HG03159 (cell line): ENCODE data around the gene GLT6D1.

ENCODE experiments used
- ATAC-seq: cut with Tn5 transposase; IDR thresholded peaks from one replicate; pipeline ENCODE4 v1.9.1; 2021; ENCODE audit warnings: mild to moderate bottlenecking, moderate library complexity; ENCODE audit not compliant: unreplicated experiment

Gene GLT6D1

DNA sequence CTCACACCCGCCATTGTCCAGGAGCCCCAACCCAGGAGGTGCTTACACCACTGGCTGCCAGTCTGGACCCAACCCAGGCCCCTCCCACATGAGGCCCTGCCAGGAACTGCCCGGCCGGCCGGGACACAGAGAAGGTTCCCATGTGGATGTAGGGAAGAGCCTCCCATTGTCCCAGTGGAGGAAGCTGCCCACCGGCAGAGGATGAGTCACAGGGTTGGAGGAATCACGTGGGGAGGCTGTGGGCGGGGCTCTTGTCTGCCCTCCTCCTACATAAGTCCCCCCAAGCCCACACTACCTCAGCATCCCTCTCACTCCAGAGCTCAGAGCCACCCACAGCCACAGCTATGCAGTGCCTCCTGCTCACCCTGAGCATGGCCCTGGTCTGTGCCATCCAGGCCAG is 51.7 kb downstream of the GLT6D1 start:
- no peak for ATAC-seq

DNA sequence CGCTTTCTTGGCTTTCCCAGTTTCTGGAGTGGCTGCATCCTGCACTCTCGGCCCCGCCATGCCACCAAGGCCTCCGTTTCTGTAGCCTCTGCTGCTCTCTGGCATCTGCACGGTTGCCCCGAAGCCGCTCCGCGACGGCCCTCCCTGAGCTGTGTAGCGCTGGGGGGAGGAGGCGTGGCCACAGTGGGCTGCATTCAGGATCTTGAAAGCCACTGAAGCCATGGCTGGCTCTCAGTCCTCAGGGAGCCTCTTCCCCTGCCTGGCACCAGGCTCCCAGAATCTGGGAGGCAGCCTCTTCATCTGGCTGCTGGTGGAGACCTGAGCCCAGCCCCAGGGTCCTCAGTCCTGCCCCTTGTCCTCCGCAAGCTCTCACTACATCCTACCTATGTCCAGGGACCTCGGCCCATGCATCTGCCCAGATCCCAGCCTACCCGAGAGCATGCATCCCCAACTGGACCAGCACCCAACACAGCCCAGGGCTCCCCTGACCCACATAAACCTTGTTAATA is 52.7 kb downstream of the GLT6D1 start:
- no peak for ATAC-seq

- ATAC-seq, result no peak
Measured at GRCh38 chr9:135584934-135585333, 54.4 kb downstream of the GLT6D1 start.

GRCh38 chr9:135584371-135584770 is 55.0 kb downstream of the GLT6D1 start:
- ATAC-seq, result no peak

DNA sequence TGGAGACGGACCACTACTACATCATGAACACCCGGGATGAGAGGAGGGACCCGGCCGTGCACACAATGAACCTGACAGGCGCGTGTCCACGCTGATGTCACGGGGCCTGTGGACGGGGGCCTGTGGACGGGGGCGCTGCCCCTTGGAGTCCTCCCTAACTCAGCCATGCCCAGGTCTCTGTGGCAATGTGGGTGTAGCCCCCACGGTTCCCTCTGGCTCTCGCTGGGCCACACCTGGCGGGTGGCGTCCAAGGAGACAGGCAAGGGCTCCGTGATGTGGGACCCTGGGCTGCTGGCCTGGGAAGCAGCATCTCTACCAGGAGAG is 55.7 kb downstream of the GLT6D1 start:
- ATAC-seq, result no peak

GRCh38 chr9:135582966-135583687 is 56.2 kb downstream of the GLT6D1 start:
- no peak for ATAC-seq

DNA sequence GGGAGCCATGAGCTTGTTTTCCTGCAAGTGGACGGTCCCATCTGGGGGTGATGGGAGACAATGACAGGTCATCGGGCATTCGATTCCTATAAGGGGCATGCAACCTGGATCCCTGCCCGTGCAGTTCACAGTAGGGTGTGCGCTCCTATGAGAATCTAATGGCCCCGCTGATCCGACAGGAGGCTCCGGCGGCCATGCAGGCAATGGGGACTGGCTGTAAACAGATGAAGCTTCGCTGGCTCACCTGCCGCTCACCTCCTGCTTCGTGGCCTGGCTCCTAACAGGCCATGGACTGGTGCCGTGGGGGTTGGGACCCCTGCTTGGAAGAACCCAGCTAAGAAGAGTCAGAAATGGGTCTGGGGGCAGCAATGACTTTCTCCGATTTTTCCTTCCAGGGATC is 56.8 kb downstream of the GLT6D1 start:
- no peak for ATAC-seq

- ATAC-seq, result no peak
Measured at GRCh38 chr9:135581636-135582426, 57.5 kb downstream of the GLT6D1 start.

- no peak for ATAC-seq
Measured at GRCh38 chr9:135580664-135581380, 58.5 kb downstream of the GLT6D1 start.

DNA sequence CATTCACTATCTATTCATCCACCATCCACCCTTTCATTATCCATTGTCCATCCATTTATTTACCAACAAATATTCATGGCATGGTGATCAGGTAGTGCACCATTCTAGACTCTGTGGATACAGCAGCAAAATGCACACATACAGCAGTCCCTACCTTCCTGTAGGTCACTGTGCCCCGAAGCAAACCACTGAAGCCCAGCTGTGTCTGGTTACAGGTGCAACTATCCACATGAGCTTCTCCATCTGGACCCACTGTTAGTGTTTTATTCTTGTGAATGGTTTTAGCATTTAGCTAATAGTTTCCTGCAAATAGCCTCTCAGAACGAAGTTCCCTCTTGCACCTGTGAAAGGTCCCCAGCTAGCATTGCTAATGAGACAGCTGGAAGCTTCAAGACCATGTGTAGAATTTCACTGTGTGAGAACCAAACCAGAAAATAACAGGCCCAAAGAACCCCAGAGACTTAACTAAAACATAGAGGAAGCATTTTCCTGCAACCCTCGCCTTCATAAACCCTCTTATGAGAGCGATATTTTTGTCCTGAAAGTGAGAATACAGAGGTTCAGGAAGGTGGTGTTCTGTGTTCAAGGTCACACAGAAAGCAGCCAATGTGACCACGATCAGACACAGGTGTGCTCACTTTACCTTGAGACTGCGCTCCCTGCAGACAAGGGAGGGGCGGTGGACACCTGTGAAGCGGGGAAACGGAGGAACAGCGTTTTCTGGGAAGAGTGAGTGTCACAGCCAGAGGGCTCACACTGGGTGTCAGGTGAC is 59.3 kb downstream of the GLT6D1 start:
- ATAC-seq, result no peak

DNA sequence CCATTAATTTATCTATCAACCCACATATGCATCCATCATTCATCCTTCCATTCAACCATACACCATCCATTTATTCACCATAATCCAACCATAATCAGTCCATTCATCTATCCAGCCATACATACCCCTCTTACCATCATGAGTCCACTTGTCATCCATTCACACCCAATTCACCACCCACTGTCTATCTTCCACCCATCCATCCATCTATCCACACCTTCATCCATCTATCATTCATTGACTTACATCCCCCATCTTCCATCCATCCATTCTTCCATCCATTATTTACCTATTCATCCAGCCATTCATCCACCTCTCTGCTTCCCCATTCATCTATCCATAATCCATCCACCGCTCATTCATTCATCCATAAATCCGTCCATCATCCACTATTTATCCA is 60.0 kb downstream of the GLT6D1 start:
- ATAC-seq, result no peak

GRCh38 chr9:135577256-135577655 is 62.1 kb downstream of the GLT6D1 start:
- no peak for ATAC-seq

DNA sequence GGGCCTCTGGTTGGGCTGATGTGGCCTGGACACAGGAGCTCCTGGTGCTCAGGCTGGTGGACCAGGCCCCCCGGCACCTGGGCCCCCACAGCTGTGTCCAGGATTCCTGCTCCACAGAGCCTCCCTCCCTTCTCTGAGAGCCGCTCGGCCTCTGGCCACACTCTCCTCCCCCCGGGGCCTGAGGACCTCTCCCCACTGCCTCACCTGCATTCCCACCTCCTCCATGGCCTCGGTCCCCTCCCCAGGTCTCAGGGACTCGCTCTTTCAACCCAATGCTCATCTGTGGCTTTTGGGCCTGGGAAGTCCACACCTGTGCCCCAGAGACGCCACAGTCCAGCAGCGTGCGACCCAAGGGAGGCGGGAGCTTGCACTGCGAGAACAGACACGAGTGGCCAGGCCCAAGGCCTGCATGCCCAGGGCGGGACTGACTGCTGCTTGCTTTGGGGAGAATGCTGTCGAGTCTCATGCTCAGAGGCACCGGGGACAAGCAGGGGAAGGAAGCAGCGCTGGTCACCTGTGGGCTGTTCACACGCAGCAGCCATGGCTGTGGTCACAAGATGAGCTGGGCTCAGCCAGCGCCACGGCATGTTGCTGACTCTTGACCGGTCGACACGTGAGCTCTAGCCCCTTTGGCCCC is 63.2 kb downstream of the GLT6D1 start:
- ATAC-seq, result no peak

- ATAC-seq, result no peak
Measured at GRCh38 chr9:135574943-135575342, 64.4 kb downstream of the GLT6D1 start.

- no peak for ATAC-seq
Measured at GRCh38 chr9:135574331-135574730, 65.0 kb downstream of the GLT6D1 start.
